GM18499 (cell line): ENCODE results near the gene SOX11.
"Not testable (repeated sequence)": the region's sequence is repeated elsewhere in the genome, so short reads cannot be mapped to it uniquely, and the experiment has no call there.

ENCODE experiments used
- ATAC-seq: cut with Tn5 transposase; IDR thresholded peaks from one replicate; pipeline ENCODE4 v1.9.1; 2021; ENCODE audit warnings: moderate number of reproducible peaks; ENCODE audit not compliant: insufficient read depth, unreplicated experiment

The SOX11 gene

GRCh38 chr2:5691985-5692529, at the start of gene SOX11:
Gene SOX11, plus strand, starts transcription at chr2:5692384. Its CDS starts 338 bp downstream, at chr2:5692722.
- ATAC-seq, result no peak

- ATAC-seq, result not testable (repeated sequence)
Measured at GRCh38 chr2:5652734-5653133, 39.5 kb upstream of the SOX11 start.

- not testable (repeated sequence) for ATAC-seq
Measured at GRCh38 chr2:5653756-5654155, 38.4 kb upstream of the SOX11 start.

GRCh38 chr2:5657231-5657630, 35.0 kb upstream of the SOX11 start:
- no peak for ATAC-seq

DNA sequence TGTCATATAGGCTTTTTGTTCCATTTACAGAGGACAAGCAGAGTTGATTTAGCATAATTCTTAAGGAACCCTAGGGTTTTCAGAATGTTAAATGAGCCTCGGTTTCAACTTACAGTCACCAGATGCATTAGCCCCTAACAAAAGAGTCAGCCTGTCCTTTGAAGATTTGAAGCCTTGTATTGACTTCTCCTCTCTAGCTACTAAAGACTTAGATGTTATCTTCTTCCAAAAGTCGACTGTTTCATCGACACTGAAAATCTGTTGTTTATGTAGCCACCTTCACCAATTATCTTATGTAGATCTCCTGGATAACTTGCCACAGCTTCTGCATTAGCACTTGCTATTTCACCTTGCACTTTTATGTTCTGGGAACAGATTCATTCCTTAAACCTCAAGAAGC, 31.6 kb upstream of the SOX11 start:
- no peak for ATAC-seq

- no peak for ATAC-seq
Measured at GRCh38 chr2:5661362-5661761, 30.8 kb upstream of the SOX11 start.

- ATAC-seq, result no peak
Measured at GRCh38 chr2:5664278-5664681, 27.9 kb upstream of the SOX11 start.

- ATAC-seq, result no peak
Measured at GRCh38 chr2:5665066-5665465, 27.1 kb upstream of the SOX11 start.

- no peak for ATAC-seq
Measured at GRCh38 chr2:5666798-5667197, 25.4 kb upstream of the SOX11 start.

DNA sequence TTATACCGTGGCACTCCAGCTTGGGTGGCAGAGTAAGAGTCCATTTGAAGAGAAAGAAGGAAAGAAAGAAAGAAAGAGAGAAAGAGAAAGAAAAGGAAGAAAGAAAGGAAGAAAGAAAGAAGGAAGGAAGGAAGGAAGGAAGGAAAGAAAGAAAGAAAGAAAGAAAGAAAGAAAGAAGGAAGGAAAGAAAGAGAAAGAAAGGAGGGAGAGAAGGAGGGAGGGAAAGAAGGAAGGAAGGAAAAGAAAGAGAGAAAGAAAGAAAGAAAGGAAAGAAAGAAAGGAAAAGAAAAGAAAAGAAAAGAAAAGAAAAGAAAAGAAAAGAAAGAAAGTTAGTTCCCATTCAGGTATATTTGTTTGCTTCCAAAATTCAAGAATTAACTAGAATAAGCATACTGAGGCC, 24.5 kb upstream of the SOX11 start:
- ATAC-seq, result not testable (repeated sequence)

- ATAC-seq, result no peak
Measured at GRCh38 chr2:5668682-5669250, 23.4 kb upstream of the SOX11 start.

GRCh38 chr2:5672749-5673144, 19.4 kb upstream of the SOX11 start:
- no peak for ATAC-seq

DNA sequence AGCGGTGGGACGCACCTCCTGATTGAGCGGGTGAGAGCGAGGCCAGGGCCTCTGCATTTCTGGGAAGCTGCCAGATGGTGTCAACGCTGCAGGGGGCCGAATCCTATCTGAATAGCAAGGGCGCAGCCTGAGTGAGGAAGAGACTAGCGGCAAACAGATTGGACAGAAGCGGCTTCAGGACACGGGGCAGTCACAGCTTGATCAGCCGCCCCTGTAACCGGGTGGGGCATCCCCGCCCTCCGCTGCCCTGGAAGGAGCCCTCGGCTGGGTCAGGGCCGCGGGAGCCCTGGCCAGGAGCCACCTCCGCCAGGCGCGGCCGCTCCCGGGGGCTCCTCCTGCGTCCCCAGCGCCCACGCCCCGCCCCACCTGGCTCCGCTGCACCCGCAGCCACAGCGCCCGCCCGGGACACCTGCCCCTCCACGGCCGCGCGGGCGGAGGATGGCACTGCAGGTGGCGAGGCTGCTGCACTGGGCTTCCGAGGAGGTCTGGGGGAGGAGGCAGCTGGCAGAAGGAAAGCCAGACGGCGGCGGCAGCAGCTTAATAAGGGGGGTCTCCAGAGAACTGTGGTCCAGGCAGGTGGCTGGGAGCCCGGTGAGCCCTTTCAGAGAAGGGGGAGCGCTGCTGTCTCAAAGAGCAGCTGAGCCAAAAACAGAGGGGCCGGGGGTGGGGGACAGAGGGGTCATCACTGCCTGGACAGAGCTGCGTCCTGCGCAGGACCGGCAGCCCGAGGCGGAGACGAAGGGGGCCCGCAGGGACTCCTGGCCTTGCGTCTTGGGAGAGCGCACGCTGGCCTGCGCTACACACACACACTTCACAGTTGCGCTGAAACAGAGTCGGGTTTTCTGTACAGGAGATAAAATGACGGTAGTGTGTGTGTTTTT, 18.8 kb upstream of the SOX11 start:
- ATAC-seq, result no peak

- ATAC-seq, result no peak
Measured at GRCh38 chr2:5674026-5674340, 18.2 kb upstream of the SOX11 start.

DNA sequence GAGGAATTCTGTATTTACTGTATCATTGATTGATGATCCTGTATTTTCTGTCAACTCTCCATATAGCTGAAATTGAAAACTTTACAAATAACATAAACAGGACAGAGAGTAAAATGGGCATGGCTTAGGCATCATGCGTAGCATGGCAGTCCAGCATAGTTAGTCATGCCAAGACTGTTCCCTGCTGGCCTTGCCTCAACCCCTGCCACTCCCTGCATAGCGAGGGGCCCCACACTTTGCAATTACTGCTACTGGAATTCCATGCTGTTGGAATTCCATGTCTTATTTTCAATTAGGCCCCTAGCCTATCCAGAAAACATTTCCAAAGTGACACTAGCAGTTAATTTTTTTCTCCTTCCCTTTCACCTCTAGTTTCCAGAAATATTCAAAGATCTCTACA, 15.1 kb upstream of the SOX11 start:
- ATAC-seq, result no peak

GRCh38 chr2:5683471-5683870, 8.7 kb upstream of the SOX11 start:
- no peak for ATAC-seq

- ATAC-seq, result no peak
Measured at GRCh38 chr2:5685225-5685624, 7.0 kb upstream of the SOX11 start.

- no peak for ATAC-seq
Measured at GRCh38 chr2:5686068-5686467, 6.1 kb upstream of the SOX11 start.

DNA sequence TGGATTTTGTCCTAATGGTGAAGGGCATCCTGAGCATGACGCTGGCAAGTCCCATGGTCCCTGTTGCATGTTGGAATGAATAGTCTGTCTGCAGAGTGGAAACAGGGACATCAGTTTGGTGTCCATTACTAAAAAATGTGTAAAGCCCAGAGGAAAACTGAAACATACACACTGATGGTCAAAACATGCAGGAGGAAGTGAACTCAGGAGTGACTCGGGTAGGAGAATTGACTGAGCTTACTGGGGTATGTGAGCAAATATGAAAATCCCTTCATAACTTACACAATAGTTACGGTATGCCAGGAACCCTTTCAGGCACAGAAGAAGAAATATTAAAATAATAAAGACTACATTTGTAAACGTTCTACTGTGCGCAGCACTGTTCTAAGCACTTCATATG, 5.6 kb upstream of the SOX11 start:
- no peak for ATAC-seq

DNA sequence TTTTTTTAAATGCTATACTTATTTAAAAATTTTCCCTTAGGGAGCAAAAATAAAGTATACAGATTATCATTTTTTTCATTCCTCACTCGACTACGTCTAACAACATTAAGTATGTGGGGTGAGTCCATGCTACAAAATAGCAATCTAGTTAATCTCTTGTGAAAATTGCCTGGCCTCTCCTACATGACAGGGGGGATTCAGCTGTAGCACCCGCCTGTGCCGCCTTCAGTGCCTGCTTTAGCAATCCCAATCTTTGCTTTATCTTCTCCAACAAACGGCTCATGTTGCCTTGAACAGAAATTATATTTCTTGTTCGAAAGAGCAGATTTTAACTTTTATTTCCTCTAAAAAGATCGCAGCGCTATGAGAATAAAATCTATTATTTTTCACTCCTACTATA, 2.4 kb upstream of the SOX11 start:
- no peak for ATAC-seq

- ATAC-seq, result no peak
Measured at GRCh38 chr2:5690286-5690685, 1.9 kb upstream of the SOX11 start.

- no peak for ATAC-seq
Measured at GRCh38 chr2:5690718-5691220, 1.4 kb upstream of the SOX11 start.
